ENCODE data around the gene OR10H1. TPM values are rescaled to one million over a fixed set of nuclear protein-coding genes. Genes with fewer than 3 reads are reported as not detected.
"Not testable (repeated sequence)": the region's sequence is repeated elsewhere in the genome, so short reads cannot be mapped to it uniquely, and the experiment has no call there.

OR10H1 gene
- total RNA-seq, 1 experiment from 2014 or later: not detected

DNA sequence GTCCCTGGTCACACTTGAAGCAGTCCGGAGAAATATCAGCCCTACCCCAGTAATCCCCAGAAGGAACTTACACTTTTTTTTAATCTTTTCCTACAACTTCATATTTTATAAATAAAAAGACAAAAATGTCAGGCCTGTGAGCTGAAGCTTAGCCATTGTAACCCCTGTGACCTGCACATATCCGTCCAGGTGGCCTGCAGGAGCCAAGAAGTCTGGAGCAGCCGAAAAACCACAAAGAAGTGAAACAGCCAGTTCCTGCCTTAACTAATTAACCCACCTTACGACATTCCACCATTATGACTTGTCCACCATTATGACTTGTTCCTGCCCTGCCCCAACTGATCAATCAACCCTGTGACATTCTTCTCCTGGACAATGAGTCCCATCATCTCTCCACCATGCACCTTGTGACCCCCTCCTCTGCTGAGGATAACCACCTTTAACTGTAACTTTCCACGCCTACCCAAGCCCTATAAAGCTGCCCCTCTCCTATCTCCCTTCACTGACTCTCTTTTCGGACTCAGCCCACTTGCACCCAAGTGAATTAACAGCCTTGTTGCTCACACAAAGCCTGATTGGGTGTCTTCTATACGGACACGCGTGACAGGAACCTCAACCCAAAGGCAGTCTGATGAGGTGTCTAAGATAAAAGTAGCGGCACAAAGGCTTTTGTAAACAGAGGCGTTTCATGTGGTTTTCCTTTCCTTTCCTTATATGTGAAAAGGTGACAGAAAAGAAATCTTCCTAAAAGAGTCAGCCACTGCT is 20.3 kb upstream of the OR10H1 start:
- Histone ChIP-seq H3K4me3 (ENCODE audit: low read length) (peak overlapping the region; percentile 79), H2AFZ (ENCODE audit: low read length) (peak overlapping the region; percentile 97), H3K4me1 (ENCODE audit: low read length) (peaks cover 12% of the 10 kb centered on the region), H3K9ac (ENCODE audit: low read length) (peak overlapping the region; percentile 72; the same call in 1 of the 2 replicates), H3K4me2 (ENCODE audit: low read depth, low read length, poor library complexity, severe bottlenecking) (peak overlapping the region; percentile 80)
- not testable (repeated sequence) for H3K27ac ChIP-seq (ENCODE audit: low read length); H3K36me3 ChIP-seq (ENCODE audit: insufficient read depth, low read length); H3K9me3 ChIP-seq (ENCODE audit: low read length); H3K9me2 ChIP-seq (replicated peaks; ENCODE audit: insufficient read depth, low read length); H3K27me3 ChIP-seq (ENCODE audit: low read length); H4K20me1 ChIP-seq (ENCODE audit: insufficient read depth, low read depth, low read length); H3K79me2 ChIP-seq (ENCODE audit: low read length); DNase-seq

DNA sequence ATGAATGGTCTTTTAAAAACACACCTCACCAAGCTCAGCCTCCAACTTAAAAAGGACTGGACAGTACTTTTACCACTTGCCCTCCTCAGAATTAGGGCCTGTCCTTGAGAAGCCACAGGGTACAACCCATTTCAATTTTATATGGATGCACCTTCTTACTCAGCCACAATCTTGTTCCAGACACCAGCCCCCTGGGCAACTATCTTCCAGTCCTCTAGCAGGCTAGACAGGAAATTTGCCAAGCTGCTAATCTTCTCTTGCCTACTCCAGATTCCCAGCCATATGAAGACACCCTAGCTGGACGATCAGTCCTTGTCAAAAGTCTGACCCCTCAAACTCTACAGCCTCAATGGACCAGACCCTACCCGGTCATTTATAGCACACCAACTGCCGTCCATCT is 18.8 kb upstream of the OR10H1 start:
- H3K36me3 ChIP-seq (ENCODE audit: insufficient read depth, low read length); H3K79me2 ChIP-seq (ENCODE audit: low read length); H3K9me2 ChIP-seq (replicated peaks; ENCODE audit: insufficient read depth, low read length); H3K27ac ChIP-seq (ENCODE audit: low read length); H3K27me3 ChIP-seq (ENCODE audit: low read length); H3K4me2 ChIP-seq (ENCODE audit: low read depth, low read length, poor library complexity, severe bottlenecking); H2AFZ ChIP-seq (ENCODE audit: low read length); DNase-seq; H3K9me3 ChIP-seq (ENCODE audit: low read length); H3K4me3 ChIP-seq (ENCODE audit: low read length); H3K9ac ChIP-seq (ENCODE audit: low read length); H4K20me1 ChIP-seq (ENCODE audit: insufficient read depth, low read depth, low read length): not testable (repeated sequence)
- peaks cover 12% of the 10 kb centered on the region for H3K4me1 ChIP-seq (ENCODE audit: low read length)

DNA sequence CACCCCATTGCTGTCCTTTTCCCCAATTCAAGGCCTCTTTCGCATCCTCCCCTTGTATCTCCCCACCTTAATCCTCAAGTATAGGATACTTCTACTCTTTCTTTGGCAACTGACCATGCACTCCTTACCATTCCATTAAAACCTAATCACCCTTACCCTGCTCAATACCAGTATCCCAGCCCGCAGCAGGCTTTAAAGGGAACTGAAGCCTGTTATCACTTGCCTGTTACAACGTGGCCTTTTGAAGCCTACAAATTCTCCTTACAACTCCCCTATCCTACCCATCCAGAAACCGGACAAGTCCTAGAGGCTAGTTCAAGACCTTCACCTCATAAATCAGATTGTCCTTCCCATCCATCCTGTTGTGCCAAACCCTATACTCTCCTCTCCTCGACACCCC is 16.2 kb upstream of the OR10H1 start:
- no peaks in the 10 kb centered on the region for H3K36me3 ChIP-seq (ENCODE audit: insufficient read depth, low read length)
- no peaks in the 10 kb centered on the region; the same call in 1 of the 2 replicates for H3K9me2 ChIP-seq (replicated peaks; ENCODE audit: insufficient read depth, low read length)
- DNase-seq: no peak
- H3K4me2 ChIP-seq (ENCODE audit: low read depth, low read length, poor library complexity, severe bottlenecking): no peak overlapping the region
- H4K20me1 ChIP-seq (ENCODE audit: insufficient read depth, low read depth, low read length): no peaks in the 10 kb centered on the region
- H3K4me1 ChIP-seq (ENCODE audit: low read length): peaks cover 6% of the 10 kb centered on the region
- H3K79me2 ChIP-seq (ENCODE audit: low read length): no peaks in the 10 kb centered on the region
- no peak overlapping the region for H2AFZ ChIP-seq (ENCODE audit: low read length)
- H3K9me3 ChIP-seq (ENCODE audit: low read length): no peaks in the 10 kb centered on the region
- H3K27ac ChIP-seq (ENCODE audit: low read length): no peak overlapping the region
- H3K4me3 ChIP-seq (ENCODE audit: low read length): no peak overlapping the region
- H3K9ac ChIP-seq (ENCODE audit: low read length): no peak overlapping the region
- H3K27me3 ChIP-seq (ENCODE audit: low read length): no peaks in the 10 kb centered on the region

DNA sequence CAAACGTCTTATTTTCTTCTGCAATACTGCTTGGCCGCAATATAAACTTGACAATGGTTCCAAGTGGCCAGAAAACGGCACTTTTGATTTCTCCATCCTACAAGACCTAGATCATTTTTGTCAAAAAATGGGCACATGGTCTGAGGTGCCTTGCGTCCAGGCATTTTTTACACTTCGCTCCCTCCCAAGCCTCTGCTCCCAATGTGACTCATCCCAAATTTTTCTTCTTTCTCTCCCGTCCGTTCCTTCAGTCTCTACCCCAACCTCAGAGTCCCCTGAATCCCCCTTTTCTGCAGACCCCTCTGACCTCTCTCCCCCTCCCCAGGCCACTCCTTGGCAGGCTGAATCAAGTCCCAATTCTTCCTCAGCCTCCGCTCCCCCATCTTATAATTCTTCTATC is 14.3 kb upstream of the OR10H1 start:
- Histone ChIP-seq H3K4me3 (ENCODE audit: low read length) (no peak overlapping the region), H3K9me3 (ENCODE audit: low read length) (no peaks in the 10 kb centered on the region), H3K9ac (ENCODE audit: low read length) (no peak overlapping the region), H3K27ac (ENCODE audit: low read length) (no peak overlapping the region), H3K27me3 (ENCODE audit: low read length) (no peaks in the 10 kb centered on the region), H3K4me2 (ENCODE audit: low read depth, low read length, poor library complexity, severe bottlenecking) (no peak overlapping the region), H3K9me2 (replicated peaks; ENCODE audit: insufficient read depth, low read length) (no peaks in the 10 kb centered on the region), H3K4me1 (ENCODE audit: low read length) (no peaks in the 10 kb centered on the region), H4K20me1 (ENCODE audit: insufficient read depth, low read depth, low read length) (no peaks in the 10 kb centered on the region), H3K79me2 (ENCODE audit: low read length) (no peaks in the 10 kb centered on the region), H3K36me3 (ENCODE audit: insufficient read depth, low read length) (no peaks in the 10 kb centered on the region), H2AFZ (ENCODE audit: low read length) (no peak overlapping the region)
- DNase-seq: no peak

DNA sequence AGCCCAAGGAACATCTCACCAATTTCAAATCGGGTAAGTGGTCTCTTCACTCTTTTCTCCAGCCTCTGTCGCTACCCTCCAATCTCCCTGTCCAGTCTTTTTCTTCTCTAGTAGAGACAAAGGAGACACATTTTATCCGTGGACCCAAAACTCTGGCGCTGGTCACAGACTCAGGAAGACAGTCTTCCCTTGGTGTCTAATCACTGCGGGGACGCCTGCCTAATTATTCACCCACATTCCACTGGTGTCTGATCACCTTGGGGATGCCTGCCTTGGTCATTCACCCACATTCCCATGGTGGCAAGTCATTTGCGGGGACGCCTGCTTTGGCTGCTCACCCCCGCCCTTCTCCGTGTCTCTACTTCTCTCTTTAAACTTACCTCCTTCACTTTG is 13.8 kb upstream of the OR10H1 start:
- no peaks in the 10 kb centered on the region for H3K9me3 ChIP-seq (ENCODE audit: low read length)

DNA sequence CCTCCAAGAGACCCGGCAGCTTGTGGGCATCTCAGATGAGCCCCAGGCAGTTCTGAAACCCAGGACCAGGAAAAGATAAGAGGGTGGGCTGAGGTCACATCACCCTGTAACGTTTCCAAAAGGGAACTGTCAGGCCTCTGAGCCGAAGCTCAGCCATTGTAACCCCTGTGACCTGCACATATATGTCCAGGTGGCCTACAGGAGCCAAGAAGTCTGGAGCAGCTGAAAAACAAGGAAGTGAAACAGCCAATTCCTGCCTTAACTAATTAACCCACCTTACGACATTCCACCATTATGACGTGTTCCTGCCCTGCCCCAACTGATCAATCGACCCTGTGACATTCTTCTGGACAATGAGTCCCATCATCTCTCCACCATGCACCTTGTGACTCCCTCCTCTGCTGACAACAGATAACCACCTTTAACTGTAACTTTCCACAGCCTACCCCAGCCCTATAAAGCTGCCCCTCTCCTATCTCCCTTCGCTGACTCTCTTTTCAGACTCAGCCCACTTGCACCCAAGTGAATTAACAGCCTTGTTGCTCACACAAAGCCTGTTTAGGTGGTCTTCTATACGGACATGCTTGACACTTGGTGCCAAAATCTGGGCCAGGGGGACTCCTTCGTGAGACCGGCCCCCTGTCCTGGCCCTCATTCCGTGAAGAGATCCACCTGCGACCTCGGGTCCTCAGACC is 13.3 kb upstream of the OR10H1 start:
- not testable (repeated sequence) for H3K9ac ChIP-seq (ENCODE audit: low read length); H3K9me3 ChIP-seq (ENCODE audit: low read length); H3K4me1 ChIP-seq (ENCODE audit: low read length); H3K4me2 ChIP-seq (ENCODE audit: low read depth, low read length, poor library complexity, severe bottlenecking); DNase-seq; H4K20me1 ChIP-seq (ENCODE audit: insufficient read depth, low read depth, low read length); H3K27ac ChIP-seq (ENCODE audit: low read length); H3K36me3 ChIP-seq (ENCODE audit: insufficient read depth, low read length); H3K9me2 ChIP-seq (replicated peaks; ENCODE audit: insufficient read depth, low read length); H2AFZ ChIP-seq (ENCODE audit: low read length); H3K27me3 ChIP-seq (ENCODE audit: low read length); H3K79me2 ChIP-seq (ENCODE audit: low read length); H3K4me3 ChIP-seq (ENCODE audit: low read length)

More for the DNA sequence above, 13.8 kb upstream of the OR10H1 start:
- Histone ChIP-seq H3K79me2 (ENCODE audit: low read length) (no peaks in the 10 kb centered on the region), H2AFZ (ENCODE audit: low read length) (no peak overlapping the region), H3K36me3 (ENCODE audit: insufficient read depth, low read length) (no peaks in the 10 kb centered on the region), H3K4me1 (ENCODE audit: low read length) (no peaks in the 10 kb centered on the region), H3K4me2 (ENCODE audit: low read depth, low read length, poor library complexity, severe bottlenecking) (no peak overlapping the region), H3K4me3 (ENCODE audit: low read length) (no peak overlapping the region), H4K20me1 (ENCODE audit: insufficient read depth, low read depth, low read length) (no peaks in the 10 kb centered on the region), H3K9ac (ENCODE audit: low read length) (no peak overlapping the region), H3K27me3 (ENCODE audit: low read length) (no peaks in the 10 kb centered on the region), H3K9me2 (replicated peaks; ENCODE audit: insufficient read depth, low read length) (no peaks in the 10 kb centered on the region), H3K27ac (ENCODE audit: low read length) (no peak overlapping the region)
- DNase-seq: no peak

DNA sequence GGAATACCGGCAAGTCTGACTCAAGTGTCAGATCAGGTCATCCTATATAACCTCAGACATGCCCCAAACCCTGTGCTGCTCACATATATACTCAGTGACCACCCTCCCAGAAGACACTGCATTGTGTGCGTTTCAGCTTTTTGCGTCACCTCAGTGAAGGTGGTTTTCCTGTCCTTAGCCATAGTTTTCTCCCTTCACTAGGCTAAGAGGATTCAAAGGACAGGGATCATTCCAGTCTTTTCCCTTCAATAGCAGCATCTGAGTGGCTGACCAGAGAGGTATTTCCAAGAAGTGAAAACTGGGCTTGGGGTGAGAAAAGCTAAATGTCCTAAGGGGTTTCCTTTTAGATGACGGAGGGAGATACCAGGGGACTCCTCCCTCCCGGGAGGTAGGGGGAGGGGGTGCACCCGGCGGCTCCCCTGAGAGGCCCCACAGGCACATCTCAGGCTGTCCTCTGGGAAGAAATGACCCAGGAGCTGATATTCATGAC is 12.7 kb upstream of the OR10H1 start:
- Histone ChIP-seq H3K9me3 (ENCODE audit: low read length) (no peaks in the 10 kb centered on the region), H3K4me2 (ENCODE audit: low read depth, low read length, poor library complexity, severe bottlenecking) (no peak overlapping the region), H4K20me1 (ENCODE audit: insufficient read depth, low read depth, low read length) (no peaks in the 10 kb centered on the region), H3K9ac (ENCODE audit: low read length) (no peak overlapping the region), H3K27ac (ENCODE audit: low read length) (no peak overlapping the region), H3K4me3 (ENCODE audit: low read length) (no peak overlapping the region), H3K4me1 (ENCODE audit: low read length) (no peaks in the 10 kb centered on the region), H3K36me3 (ENCODE audit: insufficient read depth, low read length) (no peaks in the 10 kb centered on the region), H2AFZ (ENCODE audit: low read length) (no peak overlapping the region), H3K9me2 (replicated peaks; ENCODE audit: insufficient read depth, low read length) (no peaks in the 10 kb centered on the region), H3K27me3 (ENCODE audit: low read length) (no peaks in the 10 kb centered on the region), H3K79me2 (ENCODE audit: low read length) (no peaks in the 10 kb centered on the region)
- no peak for DNase-seq

DNA sequence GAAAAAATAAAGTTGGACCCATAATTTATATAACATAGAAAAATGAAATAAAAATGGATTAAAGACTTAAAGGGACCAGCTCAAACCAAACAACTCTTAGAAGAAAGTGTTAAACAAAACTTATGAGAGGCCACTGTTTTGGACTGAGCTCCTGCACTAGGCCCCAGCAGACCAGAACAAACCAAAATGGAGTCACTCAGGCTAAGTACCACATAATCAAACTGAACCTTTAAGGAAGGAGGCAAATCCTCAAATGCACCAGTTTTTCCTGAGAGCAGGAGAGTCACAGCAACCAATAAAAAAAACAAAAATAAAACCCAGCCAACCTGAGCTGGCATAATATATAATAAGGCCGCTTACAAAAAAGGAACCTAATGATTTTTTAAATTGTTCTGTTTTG is 10.3 kb upstream of the OR10H1 start:
- no peaks in the 10 kb centered on the region for H4K20me1 ChIP-seq (ENCODE audit: insufficient read depth, low read depth, low read length)
- H3K9ac ChIP-seq (ENCODE audit: low read length): no peak overlapping the region
- H3K4me1 ChIP-seq (ENCODE audit: low read length): no peaks in the 10 kb centered on the region
- no peak for DNase-seq
- H3K4me3 ChIP-seq (ENCODE audit: low read length): no peak overlapping the region
- no peak overlapping the region for H3K4me2 ChIP-seq (ENCODE audit: low read depth, low read length, poor library complexity, severe bottlenecking)
- no peaks in the 10 kb centered on the region for H3K9me2 ChIP-seq (replicated peaks; ENCODE audit: insufficient read depth, low read length)
- H3K27ac ChIP-seq (ENCODE audit: low read length): no peak overlapping the region
- H3K27me3 ChIP-seq (ENCODE audit: low read length): no peaks in the 10 kb centered on the region
- H3K9me3 ChIP-seq (ENCODE audit: low read length): no peaks in the 10 kb centered on the region
- no peak overlapping the region for H2AFZ ChIP-seq (ENCODE audit: low read length)
- H3K79me2 ChIP-seq (ENCODE audit: low read length): no peaks in the 10 kb centered on the region
- H3K36me3 ChIP-seq (ENCODE audit: insufficient read depth, low read length): no peaks in the 10 kb centered on the region

All from Karpas-422 (cell line).